GM20000 (cell line): ENCODE data around the gene AQP9.
"Not testable (repeated sequence)": the region's sequence is repeated elsewhere in the genome, so short reads cannot be mapped to it uniquely, and the experiment has no call there.

Experiments
- DNase-seq: peaks from one replicate; pipeline ENCODE4 v3.0.0; 2012; ENCODE audit warnings: low spot score
- CTCF ChIP-seq: IDR thresholded peaks from 2 replicates; pipeline ENCODE4 v1.5.1; 2012; ENCODE audit warnings: mild to moderate bottlenecking, control low read depth; ENCODE audit errors: extremely low read depth, missing control alignments

The AQP9 gene

DNA sequence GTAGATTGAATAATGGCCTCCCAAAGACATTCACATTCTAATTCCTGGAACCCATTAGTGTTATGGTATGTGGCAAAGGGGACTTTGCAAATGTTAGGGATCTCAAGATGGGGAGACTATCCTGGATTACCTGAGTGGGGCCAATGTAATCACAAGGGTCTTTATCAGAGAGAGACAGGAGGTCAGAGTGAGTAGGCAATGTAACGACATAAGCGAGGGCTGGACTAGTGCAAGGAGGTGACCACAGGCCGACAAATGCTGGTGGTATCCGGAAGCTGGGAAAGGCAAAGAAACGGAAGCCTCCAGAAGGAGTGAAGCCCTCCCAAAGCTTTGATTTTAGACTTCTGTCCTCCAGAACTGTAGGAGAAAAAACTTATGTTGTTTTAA lies 26.5 kb upstream of the AQP9 start:
- TF ChIP-seq CTCF, result no peak
- no peak for DNase-seq

DNA sequence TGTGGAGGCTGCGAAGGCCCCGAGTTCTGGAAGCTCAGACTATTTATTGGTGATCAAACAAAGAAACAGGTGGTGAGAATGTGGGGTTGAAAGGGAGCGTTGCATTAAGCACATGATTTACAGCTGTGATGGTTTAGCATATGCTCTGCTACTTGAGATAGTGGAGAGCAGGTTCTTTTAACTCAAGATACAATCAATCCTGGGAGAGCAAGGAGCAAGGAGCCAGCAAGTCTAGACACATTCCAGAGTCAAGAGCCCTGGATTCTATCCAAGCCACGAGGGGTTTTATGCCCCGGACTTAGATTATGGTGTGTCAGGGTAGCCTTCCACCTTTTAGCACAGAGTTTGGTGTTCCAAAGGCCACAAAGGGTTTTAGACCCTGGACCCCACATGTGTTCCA lies 24.8 kb upstream of the AQP9 start:
- not testable (repeated sequence) for DNase-seq

DNA sequence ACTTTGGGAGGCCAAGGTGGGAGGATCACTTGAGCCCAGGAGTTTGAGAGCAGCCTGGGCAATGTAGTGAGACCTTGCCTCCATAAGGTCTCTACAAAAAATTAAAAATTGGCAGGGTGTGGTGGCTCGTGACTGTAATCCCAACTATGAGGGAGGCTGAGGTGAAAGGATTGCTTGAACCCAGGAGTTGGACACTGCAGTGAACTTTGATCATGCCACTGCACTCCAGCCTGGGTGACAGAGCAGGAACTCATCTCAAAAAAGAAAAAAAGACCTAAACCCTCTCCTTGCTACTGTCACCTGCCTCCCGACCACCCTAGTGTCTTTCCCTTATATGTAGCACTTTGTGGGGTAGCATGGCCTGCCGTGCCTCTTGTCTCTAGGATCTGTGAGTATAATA lies 23.8 kb upstream of the AQP9 start:
- TF ChIP-seq CTCF, result no peak
- DNase-seq, result no peak

- TF ChIP-seq CTCF, result no peak
Observed at GRCh38 chr15:58114812-58115211, 23.4 kb upstream of the AQP9 start.

DNA sequence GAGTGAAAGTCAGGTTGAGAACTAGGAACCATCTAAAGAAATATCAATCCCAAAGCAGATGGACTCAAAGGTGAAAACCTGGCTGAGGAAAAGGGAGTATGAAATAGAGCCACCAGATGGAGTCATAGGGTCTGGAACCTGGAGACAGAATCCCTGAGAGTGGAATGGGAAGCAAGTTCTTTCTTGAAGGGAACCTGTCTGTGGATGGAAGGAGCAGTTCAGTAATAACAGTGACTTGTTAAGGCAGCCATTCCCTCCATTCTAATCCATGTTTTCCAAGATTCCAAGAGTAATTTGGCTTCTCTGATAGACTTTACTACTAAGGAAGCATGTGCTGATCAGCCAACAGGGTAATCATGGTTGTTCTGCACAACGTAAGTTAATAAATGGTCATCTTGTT lies 22.5 kb upstream of the AQP9 start:
- DNase-seq, result no peak
- TF ChIP-seq CTCF, result no peak

More at GRCh38 chr15:58114812-58115211, 23.4 kb upstream of the AQP9 start:
- no peak for DNase-seq

GRCh38 chr15:58117619-58118018 lies 20.6 kb upstream of the AQP9 start:
- no peak for DNase-seq
- TF ChIP-seq CTCF, result no peak

GRCh38 chr15:58118272-58118671 lies 19.9 kb upstream of the AQP9 start:
- no peak for TF ChIP-seq CTCF
- no peak for DNase-seq

DNA sequence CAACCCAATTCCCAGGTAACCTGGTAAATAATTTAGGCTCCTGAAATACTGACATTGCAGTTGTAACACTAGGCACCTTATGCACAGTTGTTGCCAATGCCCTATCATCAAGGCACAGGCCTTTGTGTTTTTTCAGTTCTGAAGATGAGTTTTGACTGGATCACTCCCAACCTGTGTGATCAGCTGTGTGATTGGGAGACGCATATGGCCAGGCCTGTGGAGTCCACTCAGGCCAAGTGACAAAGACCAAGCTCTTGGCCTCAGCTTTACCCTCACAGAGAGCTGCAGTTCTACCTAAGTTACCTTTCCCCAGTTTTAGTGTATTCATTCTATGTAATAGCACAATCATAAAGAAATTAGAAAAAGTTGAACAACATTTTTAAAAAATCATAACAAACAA lies 19.2 kb upstream of the AQP9 start:
- no peak for TF ChIP-seq CTCF
- DNase-seq, result no peak
